ENCODE measurements around the gene ASXL1.
"Not testable (repeated sequence)": the region's sequence is repeated elsewhere in the genome, so short reads cannot be mapped to it uniquely, and the experiment has no call there.

ASXL1 gene

GRCh38 chr20:32357869-32358631, at the start of gene ASXL1:
ASXL1 (plus strand) TSS chr20:32358331; CDS start chr20:32358776, 445 bp downstream.
- in situ Hi-C loops (cut with MboI; ENCODE audit: low sequenced_read_pairs), result no loop called here

GRCh38 chr20:32312718-32313424, 45.3 kb upstream of the ASXL1 start:
- in situ Hi-C loops (cut with MboI; ENCODE audit: low sequenced_read_pairs), result no loop called here

GRCh38 chr20:32314768-32315167, 43.4 kb upstream of the ASXL1 start:
- in situ Hi-C loops (cut with MboI; ENCODE audit: low sequenced_read_pairs), result no loop called here

GRCh38 chr20:32315399-32315798, 42.7 kb upstream of the ASXL1 start:
- in situ Hi-C loops (cut with MboI; ENCODE audit: low sequenced_read_pairs), result no loop called here

GRCh38 chr20:32315891-32316290, 42.2 kb upstream of the ASXL1 start:
- in situ Hi-C loops (cut with MboI; ENCODE audit: low sequenced_read_pairs), result no loop called here

GRCh38 chr20:32316667-32317066, 41.5 kb upstream of the ASXL1 start:
- in situ Hi-C loops (cut with MboI; ENCODE audit: low sequenced_read_pairs), result no loop called here

GRCh38 chr20:32319100-32319499, 39.0 kb upstream of the ASXL1 start:
- in situ Hi-C loops (cut with MboI; ENCODE audit: low sequenced_read_pairs), result no loop called here

GRCh38 chr20:32320305-32320704, 37.8 kb upstream of the ASXL1 start:
- in situ Hi-C loops (cut with MboI; ENCODE audit: low sequenced_read_pairs), result no loop called here

GRCh38 chr20:32321390-32321789, 36.7 kb upstream of the ASXL1 start:
- in situ Hi-C loops (cut with MboI; ENCODE audit: low sequenced_read_pairs), result no loop called here

GRCh38 chr20:32322260-32322659, 35.9 kb upstream of the ASXL1 start:
- in situ Hi-C loops (cut with MboI; ENCODE audit: low sequenced_read_pairs), result not testable (repeated sequence)

GRCh38 chr20:32323761-32324160, 34.4 kb upstream of the ASXL1 start:
- in situ Hi-C loops (cut with MboI; ENCODE audit: low sequenced_read_pairs), result not testable (repeated sequence)

- in situ Hi-C loops (cut with MboI; ENCODE audit: low sequenced_read_pairs), result no loop called here
Measured at GRCh38 chr20:32325706-32326503, 32.2 kb upstream of the ASXL1 start.

GRCh38 chr20:32326504-32326845, 31.7 kb upstream of the ASXL1 start:
- in situ Hi-C loops (cut with MboI; ENCODE audit: low sequenced_read_pairs), result no loop called here

- in situ Hi-C loops (cut with MboI; ENCODE audit: low sequenced_read_pairs), result no loop called here
Measured at GRCh38 chr20:32327087-32327681, 30.9 kb upstream of the ASXL1 start.

GRCh38 chr20:32329817-32330554, 28.1 kb upstream of the ASXL1 start:
- in situ Hi-C loops (cut with MboI; ENCODE audit: low sequenced_read_pairs), result no loop called here

- in situ Hi-C loops (cut with MboI; ENCODE audit: low sequenced_read_pairs), result no loop called here
Measured at GRCh38 chr20:32330555-32330897, 27.6 kb upstream of the ASXL1 start.

- in situ Hi-C loops (cut with MboI; ENCODE audit: low sequenced_read_pairs), result no loop called here
Measured at GRCh38 chr20:32332614-32333013, 25.5 kb upstream of the ASXL1 start.

- in situ Hi-C loops (cut with MboI; ENCODE audit: low sequenced_read_pairs), result no loop called here
Measured at GRCh38 chr20:32333181-32333987, 24.7 kb upstream of the ASXL1 start.

- in situ Hi-C loops (cut with MboI; ENCODE audit: low sequenced_read_pairs), result no loop called here
Measured at GRCh38 chr20:32333988-32334885, 23.9 kb upstream of the ASXL1 start.
